Measurements from ENCODE around the gene PRAMEF14. TPM values are rescaled to one million over a fixed set of nuclear protein-coding genes. Genes with fewer than 3 reads are reported as not detected.
"Not testable (repeated sequence)": the region's sequence is repeated elsewhere in the genome, so short reads cannot be mapped to it uniquely, and the experiment has no call there.

Gene PRAMEF14
- total and polyA plus RNA-seq, 7 experiments from 2014 or later, result not detected

- H3K4me3 Mint-ChIP-seq; intact Hi-C loops (cut with micrococcal nuclease); H3K27ac Mint-ChIP-seq; H3K9me3 Mint-ChIP-seq; ATAC-seq; DNase-seq; H3K4me1 ChIP-seq (ENCODE audit: control insufficient read depth in 2 of 2, insufficient read depth in 2 of 2, low read length in 2 of 2); H3K27me3 ChIP-seq (ENCODE audit: control insufficient read depth in 2 of 2, insufficient read depth in 2 of 2, low read length in 2 of 2); H3K36me3 Mint-ChIP-seq; H3K27ac ChIP-seq (ENCODE audit: low read depth, low read length); H3K36me3 ChIP-seq (ENCODE audit: control insufficient read depth in 2 of 3, insufficient read depth in 3 of 3, low read length in 3 of 3); H3K27me3 Mint-ChIP-seq; H3K4me3 ChIP-seq (ENCODE audit: low read length); POLR2A ChIA-PET; CTCF ChIA-PET; H3K9me3 ChIP-seq (ENCODE audit: control insufficient read depth in 2 of 3, low read length in 3 of 3); H3K4me1 Mint-ChIP-seq: not testable (repeated sequence)
Observed at GRCh38 chr1:13342496-13342895, 4.4 kb downstream of the PRAMEF14 start.

GRCh38 chr1:13315281-13315680 is 31.7 kb downstream of the PRAMEF14 start, which contains the start of gene PRAMEF15:
TSS of gene PRAMEF15 (plus strand) at chr1:13315581. CDS start at chr1:13318408, 2,827 bp downstream.
- H3K27ac Mint-ChIP-seq; H3K9me3 Mint-ChIP-seq; CTCF ChIA-PET; H3K27me3 ChIP-seq (ENCODE audit: control insufficient read depth in 2 of 2, insufficient read depth in 2 of 2, low read length in 2 of 2); H3K27me3 Mint-ChIP-seq; H3K4me3 ChIP-seq (ENCODE audit: low read length); H3K9me3 ChIP-seq (ENCODE audit: control insufficient read depth in 2 of 3, low read length in 3 of 3); intact Hi-C loops (cut with micrococcal nuclease); H3K36me3 ChIP-seq (ENCODE audit: control insufficient read depth in 2 of 3, insufficient read depth in 3 of 3, low read length in 3 of 3); H3K4me1 ChIP-seq (ENCODE audit: control insufficient read depth in 2 of 2, insufficient read depth in 2 of 2, low read length in 2 of 2); ATAC-seq; DNase-seq; H3K4me1 Mint-ChIP-seq; H3K36me3 Mint-ChIP-seq; POLR2A ChIA-PET; H3K27ac ChIP-seq (ENCODE audit: low read depth, low read length); H3K4me3 Mint-ChIP-seq: not testable (repeated sequence)

GRCh38 chr1:13303239-13303638 is 43.7 kb downstream of the PRAMEF14 start, which contains the start of gene PRAMEF33:
TSS of gene PRAMEF33 (plus strand) at chr1:13303539. CDS start at chr1:13305955, 2,416 bp downstream.
- H3K27me3 Mint-ChIP-seq; H3K4me1 ChIP-seq (ENCODE audit: control insufficient read depth in 2 of 2, insufficient read depth in 2 of 2, low read length in 2 of 2); CTCF ChIA-PET; H3K9me3 ChIP-seq (ENCODE audit: control insufficient read depth in 2 of 3, low read length in 3 of 3); H3K27me3 ChIP-seq (ENCODE audit: control insufficient read depth in 2 of 2, insufficient read depth in 2 of 2, low read length in 2 of 2); H3K27ac Mint-ChIP-seq; H3K4me3 ChIP-seq (ENCODE audit: low read length); H3K9me3 Mint-ChIP-seq; POLR2A ChIA-PET; DNase-seq; H3K4me3 Mint-ChIP-seq; ATAC-seq; H3K4me1 Mint-ChIP-seq; H3K27ac ChIP-seq (ENCODE audit: low read depth, low read length); H3K36me3 ChIP-seq (ENCODE audit: control insufficient read depth in 2 of 3, insufficient read depth in 3 of 3, low read length in 3 of 3); H3K36me3 Mint-ChIP-seq; intact Hi-C loops (cut with micrococcal nuclease): not testable (repeated sequence)

- H3K4me3 ChIP-seq (ENCODE audit: low read length); intact Hi-C loops (cut with micrococcal nuclease); H3K27me3 ChIP-seq (ENCODE audit: control insufficient read depth in 2 of 2, insufficient read depth in 2 of 2, low read length in 2 of 2); DNase-seq; H3K27ac ChIP-seq (ENCODE audit: low read depth, low read length); H3K4me3 Mint-ChIP-seq; POLR2A ChIA-PET; ATAC-seq; CTCF ChIA-PET; H3K9me3 ChIP-seq (ENCODE audit: control insufficient read depth in 2 of 3, low read length in 3 of 3); H3K27ac Mint-ChIP-seq; H3K36me3 ChIP-seq (ENCODE audit: control insufficient read depth in 2 of 3, insufficient read depth in 3 of 3, low read length in 3 of 3); H3K27me3 Mint-ChIP-seq; H3K4me1 ChIP-seq (ENCODE audit: control insufficient read depth in 2 of 2, insufficient read depth in 2 of 2, low read length in 2 of 2); H3K9me3 Mint-ChIP-seq; H3K4me1 Mint-ChIP-seq; H3K36me3 Mint-ChIP-seq: not testable (repeated sequence)
Observed at GRCh38 chr1:13302197-13302596, 44.7 kb downstream of the PRAMEF14 start.

- CTCF ChIA-PET; ATAC-seq; H3K27me3 Mint-ChIP-seq; H3K27ac ChIP-seq (ENCODE audit: low read depth, low read length); H3K9me3 Mint-ChIP-seq; POLR2A ChIA-PET; H3K4me3 Mint-ChIP-seq; H3K27ac Mint-ChIP-seq; H3K4me1 Mint-ChIP-seq; H3K36me3 Mint-ChIP-seq; intact Hi-C loops (cut with micrococcal nuclease); H3K27me3 ChIP-seq (ENCODE audit: control insufficient read depth in 2 of 2, insufficient read depth in 2 of 2, low read length in 2 of 2); H3K4me1 ChIP-seq (ENCODE audit: control insufficient read depth in 2 of 2, insufficient read depth in 2 of 2, low read length in 2 of 2); H3K9me3 ChIP-seq (ENCODE audit: control insufficient read depth in 2 of 3, low read length in 3 of 3); H3K36me3 ChIP-seq (ENCODE audit: control insufficient read depth in 2 of 3, insufficient read depth in 3 of 3, low read length in 3 of 3); DNase-seq; H3K4me3 ChIP-seq (ENCODE audit: low read length): not testable (repeated sequence)
Observed at GRCh38 chr1:13298699-13299098, 48.2 kb downstream of the PRAMEF14 start.

GRCh38 chr1:13297216-13297931 is 49.6 kb downstream of the PRAMEF14 start:
- H3K36me3 Mint-ChIP-seq; H3K4me1 ChIP-seq (ENCODE audit: control insufficient read depth in 2 of 2, insufficient read depth in 2 of 2, low read length in 2 of 2); H3K27me3 ChIP-seq (ENCODE audit: control insufficient read depth in 2 of 2, insufficient read depth in 2 of 2, low read length in 2 of 2); H3K27ac ChIP-seq (ENCODE audit: low read depth, low read length); DNase-seq; ATAC-seq; H3K9me3 Mint-ChIP-seq; intact Hi-C loops (cut with micrococcal nuclease); H3K4me1 Mint-ChIP-seq; H3K9me3 ChIP-seq (ENCODE audit: control insufficient read depth in 2 of 3, low read length in 3 of 3); H3K4me3 Mint-ChIP-seq; H3K27ac Mint-ChIP-seq; POLR2A ChIA-PET; CTCF ChIA-PET; H3K27me3 Mint-ChIP-seq; H3K36me3 ChIP-seq (ENCODE audit: control insufficient read depth in 2 of 3, insufficient read depth in 3 of 3, low read length in 3 of 3); H3K4me3 ChIP-seq (ENCODE audit: low read length): not testable (repeated sequence)
